NCI-H510A (cell line): ENCODE results near the gene CCDC150.
"Not testable (repeated sequence)": the region's sequence is repeated elsewhere in the genome, so short reads cannot be mapped to it uniquely, and the experiment has no call there.

Experiments used
- DNase-seq: peaks from one replicate; lab custom pipeline; 2025; lab: John Stamatoyannopoulos, UW

CCDC150 gene

DNA sequence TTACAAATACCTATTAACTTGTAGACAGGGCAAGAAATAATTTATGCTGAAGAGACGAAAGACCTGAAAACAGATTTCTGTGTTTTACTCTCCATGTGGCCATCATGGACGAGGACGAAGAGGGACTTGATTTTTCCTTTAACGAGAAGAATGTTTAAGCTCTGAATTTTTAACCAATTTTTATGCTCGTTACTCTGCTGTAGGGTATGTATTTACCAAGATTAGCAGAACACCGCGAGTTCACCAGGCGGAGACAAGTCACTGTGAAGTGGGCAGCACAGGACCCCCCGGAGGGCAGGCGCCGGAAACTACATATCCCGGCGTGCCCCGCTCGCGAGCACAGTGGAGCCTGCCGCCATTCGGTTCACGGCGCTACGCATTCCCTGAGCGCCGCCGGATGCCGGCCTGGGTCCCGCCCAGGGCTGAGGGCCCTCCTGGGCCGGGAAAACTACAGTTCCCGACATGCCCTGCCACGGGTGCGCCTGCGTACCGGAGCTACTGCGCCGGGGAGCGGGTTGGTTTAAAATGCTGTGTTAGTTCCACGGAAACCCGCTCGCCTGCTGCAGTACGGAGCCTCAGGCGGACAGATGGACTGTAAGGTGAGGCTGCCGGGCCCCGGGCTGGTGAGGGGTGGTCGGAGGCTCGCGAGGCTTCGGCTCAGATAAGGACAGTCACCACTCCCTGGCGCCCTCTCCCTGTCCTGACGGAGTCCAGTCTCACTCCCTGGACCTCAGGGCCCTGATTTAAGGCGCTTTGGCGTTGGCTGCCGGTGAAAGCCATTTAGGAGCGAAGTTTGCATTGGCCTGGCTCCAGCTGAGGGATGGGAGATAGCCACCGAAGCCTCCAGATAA is at the start of gene CCDC150:
TSS of gene CCDC150 (plus strand) at position 536 of the 851 bp plus-strand sequence. CDS start at position 588, 52 bp downstream.
- peak; percentile 95 for DNase-seq

DNA sequence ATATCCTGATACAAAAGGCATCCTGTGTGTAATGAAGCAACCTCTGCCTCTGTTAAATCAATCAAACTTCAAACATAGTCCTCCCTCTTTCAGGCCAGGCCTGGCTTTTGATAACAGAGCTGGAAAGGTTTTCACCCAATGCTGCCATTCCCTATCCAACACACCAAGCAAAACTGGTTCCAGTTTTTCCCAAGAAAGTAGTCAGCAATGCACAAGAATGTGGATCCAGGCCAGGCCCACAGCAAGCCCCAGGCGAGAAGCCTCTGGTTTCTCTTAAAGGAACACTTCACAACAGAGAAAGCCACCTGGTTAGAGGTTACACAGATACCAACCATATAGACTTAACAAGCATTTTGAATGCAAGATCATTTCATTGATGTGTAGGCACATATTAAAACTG is 49.2 kb upstream of the CCDC150 start:
- no peak for DNase-seq

DNA sequence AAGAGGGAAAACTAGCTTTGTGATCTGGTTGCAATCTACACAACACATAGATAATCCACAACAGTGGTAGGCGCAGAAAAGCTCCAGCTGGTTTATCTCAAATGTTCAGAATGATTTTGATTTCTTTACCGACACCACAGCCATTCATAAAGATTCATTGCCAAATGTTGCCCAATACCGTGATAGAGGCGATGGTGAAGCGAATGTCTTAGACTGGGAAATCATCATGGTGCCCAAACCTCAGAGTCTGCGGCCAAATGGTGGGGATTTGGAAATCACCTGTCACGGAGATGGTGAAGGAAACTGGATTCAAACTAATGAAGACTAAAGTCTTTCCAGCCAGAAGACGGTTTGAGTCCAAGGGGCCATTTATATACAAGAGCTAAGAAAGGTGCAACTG is 48.5 kb upstream of the CCDC150 start:
- no peak for DNase-seq

DNA sequence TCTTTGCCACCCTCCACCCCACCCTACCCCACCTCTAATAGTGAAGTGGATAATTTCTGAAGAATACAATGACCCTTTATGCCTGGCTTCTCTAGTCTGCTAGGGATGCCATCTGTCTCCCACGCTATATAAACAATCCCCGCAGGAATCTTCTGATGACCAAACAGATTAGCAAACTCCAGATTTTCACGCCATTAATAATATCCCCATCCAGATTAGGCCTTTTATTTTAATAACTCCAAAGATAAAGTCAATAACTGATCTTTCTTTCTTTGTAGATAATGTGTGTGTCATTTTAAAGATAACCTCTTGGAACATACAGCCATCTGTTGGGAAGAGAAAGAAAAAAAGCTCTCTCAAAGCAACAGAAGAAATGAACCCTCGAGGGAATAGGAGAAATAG is 47.9 kb upstream of the CCDC150 start:
- no peak for DNase-seq

DNA sequence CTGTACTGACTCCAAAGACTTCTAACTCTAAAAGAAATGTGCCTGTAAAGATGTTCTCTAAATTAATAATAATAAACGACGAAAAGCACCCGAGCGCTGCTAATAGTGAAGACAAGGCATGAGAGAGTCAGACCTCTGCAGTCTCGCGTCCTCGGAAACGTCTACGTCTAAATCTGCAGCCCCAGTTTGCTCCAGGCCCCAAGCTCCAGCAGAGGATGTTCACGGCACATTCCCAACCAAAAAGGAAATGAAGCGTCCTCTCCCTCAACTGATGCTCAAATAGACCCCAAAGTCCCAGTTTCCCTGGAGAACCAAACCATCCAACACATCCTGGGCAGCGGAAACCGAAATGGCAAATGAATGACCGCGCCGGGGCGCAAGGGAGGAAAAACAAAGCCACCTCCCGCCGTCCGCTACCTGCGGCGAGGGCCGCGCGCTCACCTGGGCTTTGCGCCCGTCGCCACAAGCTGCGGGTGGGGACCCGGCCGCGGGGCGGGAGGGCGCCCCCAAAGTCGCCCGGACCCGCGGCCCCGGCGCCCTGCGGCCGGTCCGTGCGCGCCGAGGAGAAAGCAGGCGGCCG is 47.1 kb upstream of the CCDC150 start:
- peak; percentile 33 for DNase-seq

DNA sequence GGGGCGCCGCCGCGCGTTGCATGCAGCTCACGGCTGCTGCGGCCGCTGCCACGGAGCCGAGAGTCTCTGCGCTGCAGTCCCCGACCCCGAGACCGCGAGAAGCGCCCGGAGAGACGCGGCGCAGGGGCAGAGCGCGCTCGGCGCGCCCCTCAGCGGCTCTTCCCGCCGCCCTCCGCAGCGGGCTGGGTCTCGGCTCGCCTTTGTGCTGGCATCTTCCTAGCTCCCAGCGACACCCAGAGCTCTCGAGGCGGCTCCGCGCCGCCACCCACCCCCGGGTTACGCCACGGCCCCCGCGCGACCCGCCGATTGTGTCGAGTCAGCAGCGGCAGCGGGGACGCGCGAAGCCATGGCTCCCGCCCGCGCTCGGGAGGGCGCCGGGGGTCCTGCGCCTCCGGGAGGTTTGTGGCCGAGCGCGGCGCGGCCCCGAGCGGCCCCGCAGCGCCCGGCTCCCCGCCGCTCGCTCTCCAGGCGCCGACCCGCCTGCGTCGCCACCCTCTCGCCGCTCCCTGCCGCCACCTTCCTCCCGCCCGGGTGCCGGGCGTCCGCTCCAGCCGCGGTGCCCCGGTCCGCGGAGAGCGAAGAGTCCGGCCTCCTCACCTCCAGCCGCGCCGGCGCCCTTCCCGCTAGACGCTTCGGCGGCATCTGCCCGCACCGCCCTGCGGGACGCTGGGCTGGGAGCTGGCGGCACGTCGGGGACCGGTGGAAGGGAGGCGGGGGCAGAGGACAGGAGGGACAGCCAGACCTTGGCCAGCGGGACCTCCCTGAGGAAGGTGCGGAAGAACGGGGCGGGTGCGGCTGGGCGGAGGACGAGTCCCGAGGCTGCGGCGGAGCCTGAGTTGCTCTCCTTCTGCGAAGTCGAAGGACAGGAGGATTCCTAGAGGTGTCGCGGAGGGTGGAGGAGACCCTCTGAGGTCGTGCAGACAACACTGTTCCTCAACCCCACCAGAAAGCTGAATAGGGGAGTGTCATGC is 46.3 kb upstream of the CCDC150 start, which contains the start of gene HECW2:
TSS of gene HECW2 (minus strand) at position 644 of the 971 bp plus-strand sequence.
- peak; percentile 56 for DNase-seq

DNA sequence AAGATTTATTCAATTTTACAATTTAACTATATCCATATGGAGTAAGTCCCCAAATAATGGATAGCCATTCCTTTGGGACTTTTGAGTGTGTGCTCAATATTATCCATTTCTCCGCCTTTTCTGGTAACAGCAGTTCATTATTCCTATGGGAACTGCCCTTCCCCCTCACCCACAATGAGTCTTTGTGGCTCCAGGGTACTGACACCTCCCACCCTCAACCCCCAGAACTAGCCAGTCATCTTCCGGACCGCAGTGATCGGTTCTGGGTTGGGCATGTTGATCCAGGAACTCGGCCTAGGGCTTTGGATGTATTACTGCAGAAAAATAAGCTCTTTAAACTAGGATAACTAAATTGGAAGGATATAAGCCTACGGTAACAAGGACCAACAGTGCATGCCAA is 45.4 kb upstream of the CCDC150 start:
- DNase-seq = no peak

DNA sequence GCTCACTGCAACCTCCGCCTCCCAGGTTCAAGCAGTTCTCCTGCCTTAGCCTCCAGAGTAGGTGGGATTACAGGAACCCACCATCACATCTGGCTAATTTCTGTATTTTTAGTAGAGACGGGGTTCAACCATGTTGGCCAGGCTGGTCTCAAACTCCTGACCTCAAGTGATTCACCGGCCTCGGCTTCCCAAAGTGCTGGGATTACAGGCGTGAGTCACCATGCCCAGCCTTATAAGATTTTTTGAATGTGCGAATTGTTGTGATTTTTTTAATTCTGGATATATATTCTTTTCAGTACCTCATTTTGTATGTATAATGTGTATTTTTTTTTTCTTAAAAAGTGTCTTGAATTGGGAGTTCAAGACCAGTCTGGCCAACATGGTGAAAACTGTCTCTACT is 42.0 kb upstream of the CCDC150 start:
- no peak for DNase-seq

DNA sequence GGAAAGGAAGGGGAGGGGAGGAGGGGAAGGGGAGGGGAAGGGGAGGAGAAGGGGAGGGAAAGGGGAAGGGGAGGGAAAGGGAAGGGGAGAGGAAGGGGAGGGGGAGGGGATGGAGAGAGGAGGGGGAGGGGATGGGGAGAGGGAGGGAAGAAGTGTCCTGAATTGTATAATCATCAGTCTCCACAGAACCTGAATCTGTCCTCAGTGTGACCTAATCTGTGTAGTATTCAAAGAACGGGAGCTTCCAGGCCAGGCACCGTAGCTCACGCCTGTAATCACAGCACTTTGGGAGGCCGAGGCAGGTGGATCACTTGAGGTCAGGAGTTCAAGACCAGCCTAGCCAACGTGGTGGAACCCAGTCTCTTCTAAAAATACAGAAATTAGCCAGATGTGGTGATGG is 41.1 kb upstream of the CCDC150 start:
- DNase-seq = no peak

DNA sequence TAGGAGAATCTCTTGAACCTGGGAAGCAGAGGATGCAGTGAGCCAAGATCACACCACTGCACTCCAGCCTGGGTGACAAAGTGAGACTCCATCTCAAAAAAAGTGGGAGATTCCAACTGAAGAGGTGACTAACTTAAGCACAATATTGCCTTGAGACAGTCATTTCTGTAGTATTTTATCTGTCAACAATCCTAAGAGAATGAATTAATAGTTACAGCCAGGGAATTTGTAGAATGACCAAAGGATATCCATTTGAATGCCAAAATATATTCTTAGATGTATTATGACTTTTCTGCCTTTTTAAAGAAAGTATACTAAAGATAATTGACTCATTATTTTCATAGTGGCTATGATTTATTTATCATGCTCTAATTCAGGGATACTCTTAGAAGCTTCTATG is 40.7 kb upstream of the CCDC150 start:
- DNase-seq = no peak

DNA sequence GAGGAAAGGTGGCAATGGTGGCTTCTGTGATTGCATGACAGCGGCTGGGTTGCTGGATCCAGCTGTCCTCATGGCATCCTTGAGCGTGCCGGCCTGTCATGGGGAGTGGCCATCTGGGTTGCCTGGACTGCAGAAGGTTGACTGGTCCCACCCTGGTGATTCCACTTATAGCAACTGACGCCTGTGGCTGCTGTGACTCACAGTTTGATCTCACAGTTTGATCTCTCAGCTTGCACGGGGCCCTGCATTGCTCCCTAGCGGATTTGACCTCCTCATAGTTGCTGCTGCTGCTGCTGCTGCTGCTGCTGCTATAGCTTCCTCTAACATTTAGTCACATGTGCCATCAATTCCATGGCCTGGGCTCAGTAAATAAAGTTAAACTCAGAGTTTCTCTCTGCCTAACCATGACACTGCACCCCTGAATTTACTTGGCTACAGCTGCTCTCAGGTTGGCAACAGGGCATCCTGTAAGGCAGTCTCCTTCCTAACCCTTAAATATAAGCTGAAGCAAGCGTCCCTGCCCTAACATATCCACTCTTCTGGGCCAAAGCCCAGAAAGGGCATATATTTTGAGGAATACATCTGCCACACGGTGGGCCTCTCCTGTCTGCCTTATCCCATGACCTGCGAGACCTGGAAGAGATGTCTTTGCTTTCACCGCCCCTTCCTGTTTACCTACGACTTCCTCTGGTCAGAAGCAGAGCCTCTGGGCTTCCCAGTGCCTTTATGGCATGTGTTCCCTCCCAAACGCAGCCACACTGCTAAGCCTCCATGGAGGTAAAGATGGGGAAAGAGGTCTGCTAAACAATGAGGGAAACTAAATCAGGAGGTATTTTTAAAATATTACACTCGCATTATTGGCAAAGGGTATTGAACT is 37.8 kb upstream of the CCDC150 start:
- peak; percentile 39 for DNase-seq

DNA sequence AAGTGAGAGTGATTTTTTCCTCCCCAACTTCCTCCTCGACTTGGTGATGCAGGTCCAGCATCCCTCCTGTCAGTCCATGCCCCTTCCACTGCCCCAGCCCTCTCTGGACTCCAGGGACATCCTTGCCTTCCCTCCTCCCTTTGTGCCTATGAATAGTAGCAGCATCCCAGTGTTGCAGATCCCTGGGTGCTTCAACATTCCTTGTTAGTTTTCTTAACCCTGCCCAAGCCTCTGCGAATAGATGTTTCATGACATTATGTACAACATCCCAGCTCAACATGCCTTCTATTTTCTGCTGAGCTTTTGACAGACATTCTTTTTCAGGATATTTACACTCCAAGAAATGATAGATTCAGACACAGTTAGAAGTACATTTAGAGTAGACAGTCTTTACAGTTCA is 35.3 kb upstream of the CCDC150 start:
- no peak for DNase-seq

DNA sequence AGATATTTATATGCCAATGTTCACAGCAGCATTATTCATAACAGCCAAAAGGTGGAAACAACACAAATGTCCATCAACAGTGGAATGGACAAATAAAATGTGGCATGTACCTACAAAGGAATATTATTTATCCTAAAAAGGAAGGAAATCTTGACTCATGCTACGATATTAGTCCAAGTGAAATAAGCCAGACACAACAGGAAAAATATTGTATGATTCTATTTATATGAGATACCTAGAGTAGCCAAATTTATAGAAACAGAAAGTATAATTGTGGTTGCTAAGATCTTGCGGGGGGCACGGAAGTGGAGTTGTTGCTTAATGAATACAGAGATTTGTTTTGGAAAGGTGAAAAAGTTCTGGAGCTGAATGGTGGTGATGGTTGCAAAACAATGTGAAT is 33.0 kb upstream of the CCDC150 start:
- no peak for DNase-seq

DNA sequence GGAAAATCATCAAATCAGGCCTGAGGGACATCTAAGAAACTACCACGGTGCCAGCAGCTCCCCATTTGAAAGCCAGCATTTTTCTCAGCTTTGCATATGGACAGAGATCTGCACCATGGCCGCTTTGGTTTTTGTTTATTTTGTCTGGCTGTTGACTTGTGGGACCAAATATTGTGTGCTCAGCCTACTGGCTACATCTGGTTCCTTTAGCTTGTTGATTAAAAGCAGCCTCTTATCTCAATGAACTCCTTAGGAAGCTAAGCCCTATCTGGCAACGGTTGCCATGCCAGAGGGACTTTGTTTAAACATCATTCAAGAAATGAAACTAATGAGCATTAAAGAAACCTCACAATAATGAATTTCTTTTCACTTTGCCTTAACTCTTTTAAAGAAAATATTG is 32.4 kb upstream of the CCDC150 start:
- DNase-seq = peak; percentile 66

DNA sequence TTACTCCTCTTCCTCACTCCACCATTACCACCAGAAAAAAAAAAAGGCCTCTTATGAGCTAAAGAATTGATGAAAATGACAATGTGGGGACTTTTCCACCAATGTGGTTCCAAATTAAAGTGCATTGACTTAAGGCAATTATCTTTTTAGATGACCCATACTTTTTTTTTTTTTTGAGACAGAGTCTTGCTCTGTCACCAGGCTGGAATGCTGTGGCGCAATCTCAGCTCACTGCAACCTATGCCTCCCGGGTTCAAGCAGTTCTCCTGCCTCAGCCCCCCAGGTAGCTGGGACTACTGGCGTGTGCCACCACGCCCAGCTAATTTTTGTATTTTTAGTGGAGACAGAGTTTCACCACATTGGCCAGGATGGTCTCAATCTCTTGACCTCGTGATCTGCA is 31.6 kb upstream of the CCDC150 start:
- not testable (repeated sequence) for DNase-seq

DNA sequence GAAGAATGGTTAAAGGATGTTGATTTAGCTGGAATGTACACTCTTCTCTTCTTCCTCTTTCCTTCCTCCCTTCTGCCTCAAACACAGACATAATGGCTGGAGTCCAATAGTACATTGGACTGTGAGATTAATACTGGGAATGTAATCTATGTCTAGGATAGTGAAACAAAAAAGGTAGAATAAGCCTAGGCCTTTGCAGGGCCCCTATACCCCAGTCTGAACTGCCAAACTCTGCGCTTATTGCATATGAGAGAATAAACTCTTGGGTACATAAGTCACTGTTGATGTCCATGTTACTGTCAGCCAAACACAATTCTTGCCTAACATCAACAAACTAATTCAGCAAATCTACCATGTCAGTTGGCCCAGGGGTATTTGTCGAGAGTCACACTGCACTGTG is 29.7 kb upstream of the CCDC150 start:
- DNase-seq = no peak

DNA sequence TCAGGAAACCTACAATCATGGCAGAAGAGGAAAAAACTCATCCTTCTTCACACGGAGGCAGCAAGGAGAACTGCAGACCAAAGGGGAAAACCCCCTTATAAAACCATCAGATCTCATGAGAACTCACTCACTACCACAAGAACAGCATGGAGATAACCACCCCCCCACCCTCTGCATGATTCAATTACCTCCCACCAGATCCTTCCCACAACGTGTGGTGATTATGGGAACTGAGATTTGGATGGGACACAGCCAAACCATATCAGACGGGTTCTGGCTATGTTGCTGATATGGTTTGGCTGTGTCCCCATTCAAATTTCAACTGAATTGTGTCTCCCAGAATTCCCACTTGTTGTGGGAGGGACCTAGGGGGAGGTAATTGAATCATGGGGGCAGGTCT is 28.7 kb upstream of the CCDC150 start:
- DNase-seq = no peak

DNA sequence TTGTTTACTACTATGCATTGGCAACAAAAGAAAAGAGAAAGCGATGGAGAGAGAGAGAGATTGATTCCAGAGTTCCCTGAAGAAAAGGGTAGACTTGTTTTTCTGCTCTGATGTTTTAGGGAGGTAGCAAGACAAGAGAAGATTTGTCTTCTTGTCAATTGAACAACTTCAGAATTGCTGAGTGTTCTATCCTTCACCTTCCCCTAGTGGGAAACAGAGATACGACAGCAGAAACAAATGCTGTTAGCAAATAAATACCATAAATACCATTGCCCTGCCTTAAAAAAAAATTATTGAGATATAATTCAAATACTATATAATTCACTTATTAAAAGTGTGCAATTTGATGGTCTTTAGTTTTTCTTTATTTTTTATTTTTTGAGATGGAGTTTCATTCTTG is 26.2 kb upstream of the CCDC150 start:
- no peak for DNase-seq

DNA sequence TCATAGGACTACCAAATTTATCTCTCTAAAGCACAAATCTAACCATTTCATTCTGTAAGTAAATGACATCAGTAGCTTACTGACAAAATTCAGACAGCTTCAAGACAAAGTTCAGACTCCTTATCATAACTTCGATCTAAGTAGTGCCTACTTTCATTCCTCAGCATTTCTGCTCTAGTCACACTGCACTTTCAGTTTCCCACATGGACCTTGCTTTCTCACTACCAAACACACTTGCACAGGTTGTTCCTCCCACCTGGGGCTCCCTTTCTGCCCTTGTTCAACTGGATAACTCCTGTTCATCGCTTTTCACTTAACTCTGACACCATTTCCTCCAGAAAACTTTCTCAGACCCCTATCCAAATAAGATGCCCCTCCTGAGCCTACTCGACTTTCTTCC is 22.1 kb upstream of the CCDC150 start:
- no peak for DNase-seq

DNA sequence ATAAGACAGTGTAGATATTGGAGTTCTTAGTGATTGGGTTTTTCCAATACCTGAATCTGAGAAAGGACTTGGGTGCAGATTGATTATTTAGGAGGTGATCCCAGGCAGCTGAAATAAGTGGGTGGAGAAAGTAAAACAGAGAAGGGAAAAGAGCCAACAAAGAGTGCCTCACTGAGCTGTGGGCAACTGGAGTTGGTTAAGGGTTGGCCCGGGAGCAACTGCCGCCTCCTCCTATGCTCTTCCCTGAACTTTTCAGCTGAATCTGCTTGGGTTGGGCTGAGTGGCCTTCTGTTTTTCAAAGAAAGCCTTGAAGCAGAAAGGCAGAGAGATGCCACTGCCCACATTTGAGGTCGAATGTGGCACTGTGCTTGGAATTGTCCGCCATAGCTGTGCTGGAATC is 20.9 kb upstream of the CCDC150 start:
- no peak for DNase-seq

DNA sequence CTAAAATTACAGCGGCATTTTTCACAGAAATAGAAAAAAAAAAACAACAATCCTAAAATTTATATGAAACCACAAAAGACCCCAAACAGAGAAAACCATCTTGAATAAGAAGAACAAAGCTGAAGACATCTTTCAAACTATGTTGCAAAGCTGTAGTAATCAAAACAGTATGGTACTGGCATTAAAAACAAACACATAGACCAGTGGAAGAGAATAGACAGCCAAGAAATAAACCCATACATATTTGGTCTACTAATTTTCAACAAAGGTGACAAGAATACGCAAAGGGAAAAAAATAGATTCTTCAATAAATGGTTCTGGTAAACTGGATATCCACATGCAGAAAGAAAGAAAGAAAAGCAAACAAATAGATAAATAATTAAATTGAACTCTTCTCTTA is 9.0 kb upstream of the CCDC150 start:
- no peak for DNase-seq

DNA sequence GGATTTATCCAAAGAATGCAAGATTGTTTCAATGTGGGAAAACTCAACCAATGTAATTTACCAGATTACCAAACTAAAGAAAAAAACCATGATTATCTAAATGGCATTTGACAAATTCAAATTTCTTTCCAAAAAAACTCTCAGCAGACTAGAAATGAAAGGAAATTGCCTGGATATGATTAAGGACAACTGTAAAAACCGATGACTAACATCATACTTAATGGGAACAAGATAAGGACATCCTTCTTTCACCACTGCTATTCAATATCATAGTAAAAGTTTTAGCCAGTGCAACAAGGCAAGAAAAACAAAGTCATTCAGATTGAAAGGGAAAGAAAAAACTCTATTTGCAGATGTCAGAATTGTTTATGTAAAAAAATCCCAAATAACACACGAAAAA is 4.4 kb upstream of the CCDC150 start:
- no peak for DNase-seq
